HepG2 (cell line): Measurements from ENCODE around the gene ZDHHC24. TPM values are rescaled to one million over a fixed set of nuclear protein-coding genes. Genes with fewer than 3 reads are reported as not detected.

Source experiments
- ATAC-seq: fragments of 200-7000 bp; cut with Tn5 transposase; 3 replicates; pipeline ENCODE4 v1.9.1; 2020; ENCODE audit warnings: mild to moderate bottlenecking, moderate library complexity
- BruUV-seq: library from RNA; stranded (reverse); fragments of 400-500 nt; replicated peaks from 2 replicates; lab custom pipeline; 2021; lab: Mats Ljungman, UMichigan
- CTCF ChIA-PET: fragments of 300-600 bp; formaldehyde crosslinking; extraction: SDS; loops from one replicate; lab custom pipeline; 2021; ENCODE audit warnings: low total read pairs, inconsistent platforms, low intra/inter-chr PET ratio; lab: Yijun Ruan, JAX
- POLR2A ChIA-PET: fragments of 350-600 bp; sonication (Branson Sonifier 250); formaldehyde crosslinking; loops from one replicate; lab custom pipeline; 2020; ENCODE audit warnings: antibody characterized with exemption, inconsistent platforms; lab: Yijun Ruan, JAX
- DNase-seq: peaks from one replicate; pipeline ENCODE4 v3.0.0-alpha.2; 2015; ENCODE audit warnings: low spot score
- FAIRE-seq: peaks from 3 replicates; lab custom pipeline; 2011; peaks lifted over from hg19 to GRCh38; lab: Jason Lieb, UNC
- H2AFZ ChIP-seq: one replicate; pipeline ENCODE4 v1.6.1; 2011; ENCODE audit warnings: low read length, inconsistent platforms
- H3K27ac ChIP-seq: fragments of 300-600 bp; 3 replicates; pipeline ENCODE4 v1.8.0; 2011; ENCODE audit warnings: mixed run types, mild to moderate bottlenecking, mixed read lengths, low read length, inconsistent platforms; ENCODE audit not compliant: insufficient read depth; ENCODE audit errors: extremely low read length
- H3K27me3 ChIP-seq, 2 experiments: fragments of 200-600 bp in 1 of 2; 2 replicates in 1 of 2; 3 replicates in 1 of 2; pipeline versions ENCODE4 v1.6.0 to v1.8.0; 2011; ENCODE audit warnings: low read length in 2 of 2, mild to moderate bottlenecking in 2 of 2, moderate library complexity in 2 of 2, inconsistent platforms in 1 of 2; ENCODE audit not compliant: insufficient read depth in 2 of 2, control insufficient read depth in 1 of 2
- H3K36me3 ChIP-seq, 2 experiments: fragments of 200-600 bp in 1 of 2; replicated peaks in 1 of 2; 2 replicates in 1 of 2; 3 replicates in 1 of 2; pipeline versions ENCODE4 v1.5.1 to v1.8.0; 2011; ENCODE audit warnings: low read length in 2 of 2, inconsistent platforms in 1 of 2; ENCODE audit not compliant: insufficient read depth in 2 of 2, control insufficient read depth in 1 of 2
- H3K4me1 ChIP-seq: 2 replicates; pipeline ENCODE4 v1.5.1; 2012; ENCODE audit warnings: low read length, inconsistent platforms; ENCODE audit not compliant: insufficient read depth
- H3K4me2 ChIP-seq: 2 replicates; pipeline ENCODE4 v1.6.0; 2011; ENCODE audit warnings: low read depth, low read length, inconsistent platforms
- H3K4me3 ChIP-seq, 3 experiments: fragments of 200-600 bp in 1 of 3; sonication (generic), shearing (Covaris generic) in 1 of 3; replicated peaks in 1 of 3; 2 replicates each; pipeline ENCODE4 v1.5.1; 2011 to 2016; ENCODE audit warnings: low read length in 3 of 3, inconsistent platforms in 2 of 3, low read depth in 2 of 3, mild to moderate bottlenecking in 2 of 3, control low read depth in 1 of 3, mixed read lengths in 1 of 3; ENCODE audit not compliant: insufficient read depth in 1 of 3
- H3K79me2 ChIP-seq: one replicate; pipeline ENCODE4 v1.6.1; 2011; ENCODE audit warnings: low read length, inconsistent platforms; ENCODE audit not compliant: insufficient read depth
- H3K9ac ChIP-seq: 2 replicates; pipeline ENCODE4 v1.6.0; 2011; ENCODE audit warnings: mild to moderate bottlenecking, low read depth, low read length, inconsistent platforms; ENCODE audit not compliant: insufficient read depth
- H3K9me3 ChIP-seq: 2 replicates; pipeline ENCODE4 v1.5.1; 2012; ENCODE audit warnings: mild to moderate bottlenecking, low read length
- H4K20me1 ChIP-seq: 2 replicates; pipeline ENCODE4 v1.6.0; 2011; ENCODE audit warnings: inconsistent platforms, mild to moderate bottlenecking, low read length, moderate library complexity; ENCODE audit not compliant: insufficient read depth
- AGO1 ChIP-seq: fragments of 200-400 bp; formaldehyde crosslinking; IDR thresholded peaks from 2 replicates; pipeline ENCODE4 v1.6.1; 2017; ENCODE audit warnings: mild to moderate bottlenecking, low read depth, low read length, moderate library complexity; ENCODE audit not compliant: poor library complexity, severe bottlenecking
- AGO2 ChIP-seq: fragments of 200-400 bp; formaldehyde crosslinking; optimal IDR thresholded peaks from 2 replicates; pipeline ENCODE3; 2017; ENCODE audit warnings: mild to moderate bottlenecking, low read depth, low read length, moderate library complexity
- ARID3A ChIP-seq: IDR thresholded peaks from 2 replicates; pipeline ENCODE4 v1.6.1; 2012; ENCODE audit warnings: low read depth, low read length, improper control_type of control experiment
- CENPT ChIP-seq: sonication (generic); formaldehyde crosslinking; IDR thresholded peaks from 2 replicates; pipeline ENCODE4 v1.8.0; 2022; ENCODE audit warnings: low read depth, mild to moderate bottlenecking, moderate library complexity, missing genetic modification reagents
- DMTF1 ChIP-seq: sonication (generic); formaldehyde crosslinking; IDR thresholded peaks from 2 replicates; pipeline ENCODE4 v1.4.0; 2020; ENCODE audit warnings: mild to moderate bottlenecking, missing genetic modification reagents
- POLR2A ChIP-seq, 2 experiments: IDR thresholded peaks; 2 replicates each; pipeline ENCODE4 v1.6.1; 2011; ENCODE audit warnings: low read depth in 2 of 2, low read length in 2 of 2, mild to moderate bottlenecking in 1 of 2, moderate library complexity in 1 of 2; ENCODE audit not compliant: insufficient read depth in 1 of 2
- TEAD2 ChIP-seq: sonication (generic); formaldehyde crosslinking; IDR thresholded peaks from 2 replicates; pipeline ENCODE4 v1.9.0; 2021; ENCODE audit warnings: missing genetic modification reagents
- ZC3H13 ChIP-seq: sonication (generic); formaldehyde crosslinking; IDR thresholded peaks from 2 replicates; pipeline ENCODE4 v1.8.1; 2023; ENCODE audit warnings: mild to moderate bottlenecking, missing genetic modification reagents, moderate library complexity
- ZMYM4 ChIP-seq: sonication (generic); formaldehyde crosslinking; IDR thresholded peaks from 2 replicates; pipeline ENCODE4 v1.8.1; 2023; ENCODE audit warnings: mild to moderate bottlenecking, missing genetic modification reagents
- ZNF547 ChIP-seq: sonication (generic); formaldehyde crosslinking; IDR thresholded peaks from 2 replicates; pipeline ENCODE4 v1.5.1; 2020; ENCODE audit warnings: mild to moderate bottlenecking, missing genetic modification reagents
- ZNF574 ChIP-seq: sonication (generic); formaldehyde crosslinking; IDR thresholded peaks from 2 replicates; pipeline ENCODE4 v1.4.0; 2020; ENCODE audit warnings: missing genetic modification reagents
- ZNF792 ChIP-seq: IDR thresholded peaks from 2 replicates; pipeline ENCODE4 v1.6.1; 2016
- ZNF878 ChIP-seq: sonication (generic); formaldehyde crosslinking; IDR thresholded peaks from 2 replicates; pipeline ENCODE4 v1.8.1; 2023; ENCODE audit warnings: mild to moderate bottlenecking, missing genetic modification reagents, moderate library complexity
- WGBS: methylation state at CpG from one replicate; pipeline ENCODE4 v1.1.6; 2017; ENCODE audit warnings: low lambda C conversion rate; 5-methylcytosine and 5-hydroxymethylcytosine counted together
- in situ Hi-C: cut with HindIII; loops from 2 replicates; pipeline ENCODE4 v1.10.0; 2017; ENCODE audit warnings: low pct_unique_long_range_greater_than_20kb; ENCODE audit not compliant: extremely low pct_ligation_motif_present
- intact Hi-C: fragments of 100-400 bp; cut with micrococcal nuclease; formaldehyde crosslinking; loops from one replicate; pipeline ENCODE4 v1.10.0; 2022; ENCODE audit not compliant: unreplicated experiment
- polyA plus RNA-seq, 8 experiments: library from polyadenylated mRNA; depleted of rRNA in 3 of 8; stranded (reverse) in 7 of 8; unstranded in 1 of 8; fragments of >200 nt; fragmentation: Illumina TruSeq in 4 of 8; extraction: Trizol in 4 of 8; gene quantifications; 2 replicates each; pipeline versions ENCODE4 v1.2.1 to v1.2.3, GENCODE V29; 2011 to 2016; ENCODE audit warnings: low read depth in 4 of 8, missing spikeins in 1 of 8, mixed read lengths in 1 of 8; ENCODE audit not compliant: insufficient read depth in 1 of 8
- total RNA-seq, 5 experiments: library from RNA; depleted of rRNA; stranded (reverse); fragments of >200 nt; fragmentation: Illumina TruSeq; extraction: Trizol; gene quantifications; 2 replicates each; pipeline ENCODE4 v1.2.3, GENCODE V29; 2016; ENCODE audit warnings: low read depth in 1 of 5

The ZDHHC24 gene
- total and polyA plus RNA-seq, 2 of the 13 experiments (the other 11 are each of a cell fraction or from before 2014, with no cell fraction given): 4.3 TPM

GRCh38 chr11:66477263-66478201 is 68.3 kb downstream of the ZDHHC24 start:
- no peak for ATAC-seq
- WGBS: 97% methylated on average over 7 of the region's 11 CpGs
- no peak for TF ChIP-seq TEAD2 (CRISPR knock-in tag)
- TF ChIP-seq POLR2A (IDR thresholded peaks at IDR 0.05; ENCODE audit: insufficient read depth in 1 of 2, low read depth in 2 of 2, low read length in 2 of 2): 0 out of 4 replicates have a peak, but pooled peaks of 1 of the 2 experiments have one; percentile 15
- TF ChIP-seq DMTF1 (CRISPR knock-in tag): no peak
- peak; percentile 65 for TF ChIP-seq AGO2
- no peak for TF ChIP-seq ZNF792 (CRISPR knock-in tag)
- peak; percentile 33 for TF ChIP-seq AGO1
- no peak for TF ChIP-seq CENPT (CRISPR knock-in tag)
- 0 out of 2 replicates have a peak, but pooled peaks have one; percentile 9 for TF ChIP-seq ZC3H13 (CRISPR knock-in tag)
- TF ChIP-seq ARID3A: no peak
- TF ChIP-seq ZNF547: no peak
- no peak for TF ChIP-seq ZNF878
- no peak for TF ChIP-seq ZMYM4 (CRISPR knock-in tag)
- TF ChIP-seq ZNF574: no peak
- Histone ChIP-seq H3K4me1 (peaks cover 31% of the 10 kb centered on the region), H4K20me1 (no peaks in the 10 kb centered on the region; the same call in 1 of the 2 replicates), H3K9ac (no peak overlapping the region), H3K27ac (no peak overlapping the region), H3K4me3 (no peak overlapping the region), H3K9me3 (no peaks in the 10 kb centered on the region), H2AFZ (no peak overlapping the region), H3K79me2 (peaks cover 2% of the 10 kb centered on the region), H3K4me2 (no peak overlapping the region), H3K36me3 (peaks cover 0 to 2% of the 10 kb centered on the region in 2 experiments; a peak in 3 of 5 replicates), H3K27me3 (no peaks in the 10 kb centered on the region)
- POLR2A ChIA-PET: interaction anchor here (1.6 kb wide), 1 partner anchor 11 kb away, joined by 4 read pairs; the partner anchor contains the start of gene PELI3
- no peak for DNase-seq
- no peak for FAIRE-seq
- BruUV-seq: no TSS peak
- in situ Hi-C loops (no loop called here), intact Hi-C loops (no loop called here)
- CTCF ChIA-PET: interaction anchor here (1.3 to 2.8 kb wide), 2 partner anchors 69 kb away, joined by 7 to 28 read pairs; no protein-coding TSS in a partner anchor
